GM19025 (cell line): ENCODE results near the gene PTGR3.

Experiments used
- ATAC-seq: cut with Tn5 transposase; IDR thresholded peaks from one replicate; pipeline ENCODE4 v1.9.1; 2021; ENCODE audit warnings: mild to moderate bottlenecking, low read depth, moderate library complexity; ENCODE audit not compliant: unreplicated experiment

PTGR3 gene

DNA sequence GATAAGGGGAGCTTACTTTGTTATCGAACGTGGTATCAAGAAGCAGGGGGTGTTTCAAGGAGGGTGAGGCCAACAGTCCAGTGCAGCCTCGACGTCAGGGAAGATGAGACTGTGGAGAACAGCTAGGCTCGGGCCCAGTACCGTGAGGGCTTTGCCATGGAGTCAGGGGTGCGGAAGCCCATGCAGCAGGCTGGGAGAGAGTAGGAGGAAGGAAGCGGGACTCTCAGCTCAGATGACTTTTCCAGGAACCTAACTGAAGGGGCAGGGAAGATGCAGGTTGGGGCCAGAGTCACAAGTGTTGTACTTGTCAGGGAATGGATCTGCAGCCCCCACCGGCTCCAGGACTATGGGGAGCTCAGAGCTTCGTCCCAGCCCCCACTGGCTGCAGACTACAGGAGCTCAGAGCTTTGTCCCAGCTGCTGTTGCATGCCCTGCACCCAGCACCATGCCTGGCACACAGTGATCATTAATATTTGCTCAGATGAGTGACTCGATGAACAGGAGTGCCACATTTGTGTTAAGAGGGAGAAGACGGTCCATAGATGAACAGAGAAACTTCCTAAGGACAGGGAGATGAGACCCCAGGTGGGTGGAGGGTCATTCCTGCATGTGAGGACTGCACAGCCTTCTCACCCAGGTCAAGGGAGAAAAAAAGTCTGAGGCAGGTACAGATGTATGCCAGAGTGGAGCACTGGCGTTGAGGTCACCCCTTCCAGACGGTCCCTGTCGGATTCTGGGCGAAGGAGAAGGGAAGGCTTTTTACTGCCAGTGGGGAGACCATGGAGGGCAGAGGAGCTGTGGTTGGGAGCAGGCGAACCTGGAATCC, 36.4 kb downstream of the PTGR3 start:
- peak; percentile 23 for ATAC-seq

DNA sequence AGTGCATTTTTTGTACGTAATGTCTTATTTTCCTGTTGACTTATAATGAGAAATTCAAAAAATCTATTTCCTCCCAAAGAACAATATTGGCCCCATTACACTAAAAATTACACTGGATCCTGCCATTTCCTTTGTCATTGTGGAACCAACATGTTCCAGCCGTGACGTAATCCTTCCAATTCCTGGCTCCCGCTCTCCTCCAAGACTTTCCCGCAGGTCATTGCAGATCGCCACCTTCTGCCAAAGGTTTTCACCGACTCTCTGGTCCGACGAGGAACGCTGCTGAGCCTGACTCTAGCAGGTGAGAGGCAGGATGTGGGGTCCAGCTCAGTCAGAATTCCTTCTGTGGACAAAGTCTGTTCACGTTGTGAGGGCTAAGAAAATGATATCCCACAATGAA, 38.0 kb downstream of the PTGR3 start:
- no peak for ATAC-seq

GRCh38 chr18:75170022-75170789, 38.7 kb downstream of the PTGR3 start:
- no peak for ATAC-seq

GRCh38 chr18:75169411-75169810, 39.5 kb downstream of the PTGR3 start:
- no peak for ATAC-seq

DNA sequence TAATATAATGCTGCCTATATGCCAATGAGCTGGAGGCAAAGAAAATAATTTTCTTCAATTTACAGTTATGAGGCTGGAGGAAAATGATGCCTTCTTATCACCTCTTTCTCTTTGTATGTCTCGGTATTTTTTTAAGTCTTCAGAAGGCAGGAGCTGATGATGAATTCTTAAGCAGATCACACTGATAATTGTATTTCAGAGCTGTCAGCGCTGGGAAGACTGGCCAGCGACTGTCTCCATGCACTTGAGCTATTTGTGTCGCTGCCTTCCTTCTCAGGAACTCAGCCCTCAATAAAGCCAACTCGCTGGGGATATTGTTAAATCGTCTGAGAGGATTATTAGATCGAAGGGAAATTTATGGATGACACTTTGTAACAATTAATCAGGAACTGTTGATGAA, 40.3 kb downstream of the PTGR3 start:
- ATAC-seq: no peak

DNA sequence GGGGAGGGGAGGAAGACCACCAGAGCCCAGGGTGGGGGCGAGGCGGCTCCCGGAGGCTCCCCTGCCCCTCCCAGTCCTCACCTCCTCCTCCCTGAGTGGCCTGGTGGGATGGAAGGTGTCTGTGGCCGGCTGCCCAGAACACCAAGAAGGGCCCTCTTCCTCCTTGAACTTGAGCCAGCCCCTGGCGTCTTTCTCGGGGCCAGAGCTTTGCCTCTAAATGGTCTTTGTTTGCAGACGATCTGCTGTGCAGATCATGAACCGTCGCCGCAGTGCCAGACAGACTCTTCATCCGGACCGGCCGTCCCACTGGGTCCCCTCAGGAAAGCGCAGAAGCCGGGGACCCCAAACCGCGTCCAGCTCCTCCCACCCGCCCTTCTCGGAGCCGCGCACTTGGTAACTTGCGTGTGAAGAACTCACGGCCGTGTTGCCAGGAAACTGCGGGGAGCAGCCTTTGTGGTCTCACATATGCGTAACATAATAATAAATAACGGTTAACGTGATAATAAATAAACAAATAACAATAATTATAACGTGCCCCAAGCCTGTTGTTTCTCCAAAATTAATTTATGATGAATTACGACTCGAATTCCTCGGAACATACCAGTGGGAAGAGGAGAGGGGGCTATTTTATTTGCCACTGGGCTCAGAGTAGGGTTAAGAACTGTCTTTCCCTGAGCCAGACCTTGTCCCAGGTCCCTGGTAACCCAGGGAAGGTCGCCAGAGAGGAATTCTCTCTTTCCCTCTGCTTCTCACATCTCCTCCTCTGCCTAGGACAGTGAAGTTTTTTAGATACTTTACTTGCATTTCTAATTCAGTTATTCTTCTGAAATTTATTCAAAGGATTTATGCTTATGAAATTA, 41.0 kb downstream of the PTGR3 start:
- ATAC-seq: no peak

DNA sequence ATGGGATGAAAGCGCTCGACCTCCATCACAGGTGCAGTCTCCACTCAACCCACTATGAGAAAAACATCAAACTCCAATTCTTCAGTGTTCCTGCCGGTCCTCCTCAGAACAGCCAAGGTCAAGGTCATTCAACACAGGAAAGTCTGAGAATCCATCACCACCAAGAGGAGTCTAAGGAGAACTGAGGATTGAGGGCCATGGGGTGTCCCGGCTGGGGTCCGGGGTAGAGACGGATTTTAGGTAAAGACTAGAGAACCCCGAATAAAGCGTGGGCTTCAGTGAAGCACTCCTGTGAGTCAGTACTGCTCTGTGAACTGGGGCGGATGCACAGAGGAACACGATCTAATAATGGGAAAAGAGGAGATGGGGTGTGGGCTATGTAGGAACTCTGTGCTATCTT, 41.8 kb downstream of the PTGR3 start:
- no peak for ATAC-seq

GRCh38 chr18:75165926-75166325, 43.0 kb downstream of the PTGR3 start:
- no peak for ATAC-seq

GRCh38 chr18:75164479-75164878, 44.5 kb downstream of the PTGR3 start:
- no peak for ATAC-seq

- ATAC-seq: no peak
Observed at GRCh38 chr18:75163736-75164135, 45.2 kb downstream of the PTGR3 start.

DNA sequence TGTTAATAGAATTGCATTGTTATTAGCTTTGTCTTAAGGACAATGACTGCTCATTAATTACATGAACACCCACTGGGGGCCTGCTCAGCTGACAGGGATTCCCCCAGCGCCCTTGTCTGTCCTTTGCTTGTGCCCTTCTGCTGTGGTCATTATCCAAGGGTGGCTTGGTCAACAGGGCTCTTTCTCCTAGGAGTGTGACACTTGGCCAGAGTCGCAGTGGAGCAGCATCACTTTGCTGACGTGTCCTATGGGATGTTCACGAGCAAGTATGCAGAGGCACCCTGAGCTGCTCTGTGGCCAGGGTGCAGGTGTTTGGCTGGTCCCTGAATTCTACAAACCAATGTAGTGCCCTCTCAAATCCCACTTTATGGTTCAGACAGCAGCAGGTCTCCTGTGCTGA, 46.0 kb downstream of the PTGR3 start:
- ATAC-seq: no peak

- no peak for ATAC-seq
Observed at GRCh38 chr18:75162467-75162866, 46.5 kb downstream of the PTGR3 start.

DNA sequence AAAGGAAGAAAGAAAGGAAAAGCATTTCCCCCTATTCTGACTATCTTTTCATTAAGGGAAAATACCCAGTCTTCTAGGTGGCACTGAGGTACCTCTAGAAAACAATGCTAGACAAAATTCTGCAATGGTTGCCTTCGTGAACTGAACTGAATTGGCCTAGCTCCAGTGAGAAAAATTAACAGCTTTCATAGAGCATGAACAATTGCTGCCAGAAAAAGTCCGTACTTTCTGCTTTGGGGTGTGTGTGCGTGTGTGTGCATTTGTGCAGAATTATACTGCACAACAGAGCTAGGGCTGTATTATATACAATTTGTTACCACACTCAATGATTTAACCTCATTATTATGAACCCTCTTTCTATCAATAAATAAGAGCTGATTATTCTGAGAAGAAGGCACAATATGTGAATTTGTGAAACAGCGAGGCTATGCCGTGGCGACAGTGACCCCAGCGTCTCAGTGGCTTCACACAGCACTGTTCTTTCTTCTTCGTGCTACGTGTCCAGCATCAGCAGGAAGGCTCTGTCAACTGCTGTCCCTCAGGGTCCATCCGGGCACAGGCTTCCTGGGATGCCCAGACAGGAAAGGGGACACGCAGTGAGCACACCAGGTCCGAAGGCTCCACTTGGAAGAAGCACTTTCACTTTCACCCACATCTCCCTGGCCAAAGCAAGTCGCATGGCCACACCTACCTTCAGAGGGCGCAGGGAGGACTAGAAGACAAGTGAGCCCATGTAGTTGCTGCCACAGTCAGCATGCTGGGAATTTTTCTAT, 47.5 kb downstream of the PTGR3 start:
- ATAC-seq: no peak

DNA sequence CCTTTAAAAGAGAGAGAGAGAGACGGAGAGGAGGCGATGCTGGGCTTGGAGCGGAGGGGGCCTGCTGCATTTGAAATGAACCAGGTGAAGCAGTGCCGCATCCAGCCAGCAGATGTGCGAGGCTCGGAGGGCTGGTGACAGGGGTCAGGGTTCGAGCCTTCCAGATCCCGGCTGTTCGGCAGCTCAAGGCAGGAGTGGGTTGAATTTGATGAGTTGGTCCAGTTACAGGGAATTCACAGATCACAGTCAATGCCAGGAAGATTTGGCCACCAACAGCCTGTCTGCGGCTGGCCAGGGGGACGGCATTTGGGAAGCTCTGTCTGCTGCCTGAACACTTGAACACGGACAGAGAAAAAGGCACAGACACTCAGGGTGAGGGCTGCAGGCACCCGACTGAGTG, 48.6 kb downstream of the PTGR3 start:
- ATAC-seq: no peak

- no peak for ATAC-seq
Observed at GRCh38 chr18:75159646-75160356, 49.1 kb downstream of the PTGR3 start.

- no peak for ATAC-seq
Observed at GRCh38 chr18:75159238-75159518, 49.8 kb downstream of the PTGR3 start.
